NCI-H1092 treated with DMSO at 0.1 percent for 48 hours (cell line): ENCODE results near the gene ADAMTS19.
"Not testable (repeated sequence)": the region's sequence is repeated elsewhere in the genome, so short reads cannot be mapped to it uniquely, and the experiment has no call there.

Source experiments
- DNase-seq: peaks from one replicate; lab custom pipeline; 2025; lab: John Stamatoyannopoulos, UW

The ADAMTS19 gene

DNA sequence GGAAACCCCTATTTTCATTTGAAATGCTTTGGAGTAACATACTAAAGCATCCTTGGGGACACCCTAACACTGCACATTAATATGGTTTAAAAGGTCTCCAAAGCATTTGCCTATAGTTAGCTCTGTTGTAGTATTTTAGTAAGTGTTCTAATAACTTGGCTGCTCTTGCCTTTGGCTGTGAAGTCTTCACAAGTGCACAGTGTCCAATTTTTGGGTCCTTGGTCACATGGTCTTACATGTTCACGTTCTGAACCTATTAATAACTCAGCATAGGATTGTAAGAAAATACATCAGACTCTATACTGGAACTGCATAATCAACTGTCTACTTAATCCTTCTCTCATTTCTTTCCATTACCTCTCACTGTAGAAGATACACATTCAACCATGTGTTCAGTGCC is 17.4 kb downstream of the ADAMTS19 start:
- no peak for DNase-seq

DNA sequence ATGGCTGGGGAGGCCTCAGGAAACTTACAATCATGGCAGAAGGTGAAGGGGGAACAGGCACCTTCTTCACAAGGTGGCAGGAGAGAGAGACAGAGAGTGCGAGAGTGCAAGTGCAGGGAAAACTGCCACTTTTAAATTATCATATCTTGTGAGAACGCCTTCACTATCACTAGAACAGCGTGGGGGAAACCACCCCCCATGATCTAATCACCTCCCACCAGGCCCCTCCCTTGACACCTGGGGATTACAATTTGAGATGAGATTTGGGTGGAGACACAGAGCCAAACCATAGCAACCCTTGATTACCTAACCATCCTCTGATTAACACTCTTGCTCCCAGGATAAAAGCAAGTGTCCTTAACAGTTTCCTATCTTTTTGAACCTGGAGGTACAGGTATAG is 21.1 kb downstream of the ADAMTS19 start:
- DNase-seq = no peak

DNA sequence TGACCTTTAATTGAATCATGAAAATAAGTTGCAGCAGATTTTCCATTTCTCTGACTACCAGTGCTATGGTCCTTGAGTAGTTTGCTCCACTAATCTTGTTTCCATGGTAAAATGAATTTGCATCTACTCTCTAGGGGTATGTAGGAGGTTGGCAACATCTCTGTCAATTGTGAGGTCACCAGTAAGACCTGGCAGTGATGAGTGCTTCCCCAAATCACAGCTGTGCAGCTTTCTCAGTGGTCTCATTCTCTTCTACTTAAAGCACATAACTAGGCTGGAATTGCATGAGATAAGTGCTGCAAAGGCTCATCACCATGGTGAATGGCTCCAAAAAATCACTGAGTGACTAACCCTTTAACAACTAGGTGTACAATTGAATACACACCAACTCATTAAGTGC is 36.3 kb downstream of the ADAMTS19 start:
- DNase-seq = no peak

DNA sequence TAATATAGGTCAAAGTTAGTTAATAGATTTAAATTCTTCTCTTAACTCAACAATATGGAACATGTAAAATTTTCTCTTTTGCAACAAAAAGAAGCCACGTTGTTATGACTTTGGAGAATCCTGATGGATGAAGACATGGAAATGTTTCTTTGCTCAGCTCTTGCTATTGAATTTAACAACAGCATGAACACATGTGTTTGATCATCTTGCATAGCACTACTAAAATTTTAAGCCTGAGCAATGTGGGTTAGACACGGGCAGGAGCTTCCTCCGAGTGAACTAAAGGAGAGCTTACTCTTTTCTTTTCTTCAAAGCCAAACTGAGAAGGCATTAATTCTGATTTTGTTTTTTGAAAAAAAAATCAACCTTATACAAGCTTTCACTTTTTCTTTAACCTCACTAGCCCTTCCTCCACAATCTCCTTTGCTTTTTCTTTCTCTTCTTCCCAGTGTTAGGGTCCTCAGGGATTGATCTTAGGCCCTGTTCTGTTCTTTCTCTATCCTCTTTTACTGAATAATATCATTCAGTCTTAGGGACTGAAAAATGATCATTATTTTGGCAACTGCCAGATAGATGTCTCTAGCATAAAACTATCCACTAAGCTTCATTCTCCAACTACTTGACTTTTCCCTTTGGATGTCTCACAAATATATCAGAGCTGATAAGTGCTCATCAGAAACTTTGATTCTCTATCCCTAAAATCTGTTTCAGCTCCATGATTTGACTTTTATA is 36.9 kb downstream of the ADAMTS19 start:
- DNase-seq = no peak

DNA sequence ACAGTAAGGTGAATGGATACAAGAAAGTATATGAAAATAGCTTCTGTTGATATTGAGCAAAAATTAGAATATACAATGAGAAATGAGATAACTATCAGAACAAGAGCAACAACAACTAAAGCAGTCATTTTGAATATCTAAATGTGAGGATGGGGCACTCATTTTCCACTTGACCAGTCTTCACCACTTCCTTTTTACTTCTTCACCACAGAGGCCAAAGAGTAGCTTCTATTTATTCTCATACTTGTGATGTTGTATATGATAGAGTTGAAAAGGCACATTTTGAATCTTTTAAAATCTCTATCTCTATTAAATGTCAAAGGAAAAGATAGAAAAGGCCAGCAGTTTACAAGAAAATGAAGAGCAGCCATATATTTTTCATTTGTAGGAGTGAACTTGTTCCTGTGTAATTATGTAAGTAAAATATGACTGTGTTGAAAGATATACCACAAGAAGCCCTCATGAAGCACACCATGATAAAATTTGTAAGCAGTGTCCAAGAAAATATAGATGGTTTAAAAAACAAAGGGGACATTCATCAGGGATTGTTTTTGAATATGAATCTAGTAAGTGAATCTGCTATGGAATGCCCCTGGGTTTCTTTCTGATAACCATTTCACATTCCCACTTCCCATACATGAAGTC is 39.2 kb downstream of the ADAMTS19 start:
- DNase-seq = no peak

DNA sequence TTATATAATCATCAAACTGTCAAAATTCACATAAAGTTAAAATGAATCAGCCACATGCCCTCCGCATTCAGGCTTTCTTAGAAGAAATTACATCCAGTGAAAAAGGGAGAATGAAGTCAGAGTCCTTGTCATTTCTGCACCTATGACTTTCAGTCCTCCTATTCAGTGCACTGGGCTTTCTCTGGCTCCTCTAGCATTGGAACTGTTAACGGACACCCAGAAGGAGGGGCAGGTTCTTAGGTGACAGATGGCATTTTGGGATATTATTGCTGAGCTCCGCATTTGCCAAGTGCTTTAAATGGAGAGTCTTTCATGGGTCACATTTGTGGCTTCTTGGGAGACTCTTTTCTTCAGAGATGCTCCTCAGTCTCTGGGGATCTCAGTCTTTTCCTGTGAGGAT is 40.0 kb downstream of the ADAMTS19 start:
- no peak for DNase-seq

DNA sequence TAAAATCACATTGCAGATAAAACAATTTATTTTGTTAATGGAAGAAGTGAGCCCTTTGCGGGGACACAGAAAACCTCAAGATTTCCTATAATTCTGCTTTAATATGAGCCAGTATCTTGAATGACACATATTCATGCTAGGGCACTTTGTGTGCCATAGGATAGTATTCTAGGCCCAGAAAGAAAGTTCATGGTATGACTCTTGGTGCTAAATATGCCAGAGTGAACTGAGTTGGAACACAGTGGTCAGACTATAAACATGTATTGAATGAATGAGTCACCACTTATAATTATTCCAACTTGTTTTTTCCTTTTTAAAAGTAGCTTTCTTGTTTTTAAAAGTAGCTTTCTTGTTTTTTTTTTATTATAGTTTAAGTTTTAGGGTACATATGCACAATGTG is 46.0 kb downstream of the ADAMTS19 start:
- no peak for DNase-seq

DNA sequence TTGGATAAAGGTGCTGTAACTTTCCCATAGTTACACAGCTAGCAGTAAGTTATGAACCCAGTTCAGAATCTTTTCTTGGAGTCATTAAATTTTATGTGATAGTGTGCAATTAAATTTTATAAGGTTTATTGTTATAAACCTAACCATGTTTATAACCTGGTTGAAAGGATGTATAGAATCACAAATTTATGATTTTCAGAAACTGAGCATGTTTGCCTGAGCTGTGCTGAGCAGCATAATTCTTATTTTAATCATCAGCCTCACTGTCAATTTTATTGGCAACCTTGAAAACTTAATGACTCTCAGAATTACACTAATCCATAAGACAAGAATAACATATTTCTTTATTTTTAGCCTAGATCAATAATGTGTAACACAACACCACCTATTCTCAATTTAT is 46.9 kb downstream of the ADAMTS19 start:
- DNase-seq = no peak

DNA sequence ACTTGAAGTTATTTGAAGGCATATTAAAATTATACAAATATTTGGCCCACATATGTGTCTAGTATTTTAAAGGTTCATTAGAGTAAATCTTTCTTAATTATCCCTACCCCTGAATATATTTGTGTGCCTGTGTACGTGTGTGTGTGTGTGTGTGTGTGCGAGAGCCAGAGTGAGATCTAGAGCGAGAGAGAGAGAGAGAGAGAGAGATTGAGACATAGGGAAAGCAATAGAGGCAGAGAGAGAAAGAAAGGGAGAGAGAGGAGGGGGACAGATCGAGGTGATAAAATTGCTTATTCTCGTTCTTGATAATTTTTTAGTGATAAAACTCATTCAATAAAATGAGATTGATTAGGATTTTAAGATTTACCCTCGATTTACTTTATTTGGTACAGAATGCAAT is 47.4 kb downstream of the ADAMTS19 start:
- no peak for DNase-seq

DNA sequence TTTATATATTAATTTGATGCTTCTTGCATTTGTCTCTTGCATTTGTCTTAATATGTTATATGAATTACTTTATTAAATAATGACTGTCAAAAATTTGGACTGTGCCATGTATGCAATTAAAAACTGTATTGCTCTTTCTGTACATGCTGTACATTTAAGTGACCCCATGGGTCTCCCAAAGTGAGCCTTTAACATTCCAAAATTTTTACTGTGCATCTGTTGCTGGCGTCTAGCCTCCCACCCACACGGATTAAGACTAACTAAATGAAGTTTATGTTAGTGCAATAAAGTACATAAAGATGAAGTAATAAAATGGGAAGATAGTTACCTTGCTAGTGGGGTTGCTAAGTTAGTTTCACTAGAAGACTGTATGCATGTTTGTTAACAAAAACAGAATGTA is 48.5 kb downstream of the ADAMTS19 start:
- no peak for DNase-seq

DNA sequence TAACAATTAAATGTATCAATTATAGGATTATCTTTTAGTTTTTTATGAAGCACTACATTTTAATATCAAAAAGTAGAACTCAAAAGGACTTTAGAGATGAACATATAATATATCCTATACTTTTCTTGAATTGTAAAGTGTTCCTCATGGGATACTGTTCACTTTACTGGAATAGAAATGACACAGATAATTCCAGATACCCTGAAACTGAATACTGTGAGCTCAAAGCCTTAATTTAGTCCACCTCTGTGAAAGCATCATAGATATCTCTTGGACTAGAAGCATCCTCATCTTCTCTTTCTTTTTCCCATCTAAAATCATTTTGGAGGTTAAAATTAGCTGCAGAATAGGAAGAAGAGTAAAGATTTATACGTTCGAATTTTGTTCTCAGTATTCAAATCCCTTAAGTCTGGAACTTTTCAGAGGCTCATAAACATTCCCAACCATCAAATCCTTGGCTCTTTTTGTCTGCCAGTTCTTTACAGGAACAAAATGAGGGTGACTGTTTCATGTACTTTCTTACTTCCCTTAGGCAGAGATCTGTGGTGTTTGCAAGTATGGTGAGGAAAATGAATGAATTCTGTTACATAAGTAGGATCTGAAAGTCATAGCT is 49.4 kb downstream of the ADAMTS19 start:
- no peak for DNase-seq

DNA sequence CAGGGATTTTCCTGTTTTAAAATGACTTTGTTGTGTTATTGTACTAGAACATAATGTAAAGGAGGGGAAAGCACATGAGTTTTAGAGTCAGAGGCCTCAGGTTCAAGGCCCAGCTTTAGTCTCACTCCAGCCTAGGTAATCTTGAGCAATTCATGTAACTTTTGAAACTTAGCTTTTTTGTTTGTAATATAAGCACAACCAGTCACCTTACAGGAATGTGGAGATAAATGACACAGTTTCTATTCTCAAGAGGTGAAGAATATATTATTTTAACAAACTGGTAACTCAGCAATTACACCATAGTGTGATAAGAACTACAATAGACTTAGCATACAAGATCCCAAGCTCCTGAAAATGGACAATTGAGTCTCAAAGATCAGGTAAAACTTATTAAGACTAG is 51.2 kb downstream of the ADAMTS19 start:
- DNase-seq = no peak

DNA sequence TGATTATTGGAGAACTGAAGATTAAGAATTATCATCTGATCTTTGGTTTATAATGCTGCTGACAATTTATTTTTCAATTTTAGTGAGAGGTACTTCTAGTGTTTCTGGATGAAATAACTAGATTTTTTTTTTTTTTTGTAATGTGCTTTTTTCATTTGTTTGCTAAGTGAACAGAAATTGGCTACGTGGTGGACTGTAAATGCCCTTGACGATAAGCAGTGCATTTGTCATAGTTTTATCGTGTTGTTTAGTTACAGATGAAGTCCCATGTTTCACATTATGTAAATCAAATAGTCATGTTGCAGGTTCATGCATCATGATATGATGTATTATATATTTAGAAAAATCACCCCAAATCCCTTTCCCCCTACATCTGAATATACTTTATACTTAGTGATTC is 81.0 kb downstream of the ADAMTS19 start:
- DNase-seq = no peak

DNA sequence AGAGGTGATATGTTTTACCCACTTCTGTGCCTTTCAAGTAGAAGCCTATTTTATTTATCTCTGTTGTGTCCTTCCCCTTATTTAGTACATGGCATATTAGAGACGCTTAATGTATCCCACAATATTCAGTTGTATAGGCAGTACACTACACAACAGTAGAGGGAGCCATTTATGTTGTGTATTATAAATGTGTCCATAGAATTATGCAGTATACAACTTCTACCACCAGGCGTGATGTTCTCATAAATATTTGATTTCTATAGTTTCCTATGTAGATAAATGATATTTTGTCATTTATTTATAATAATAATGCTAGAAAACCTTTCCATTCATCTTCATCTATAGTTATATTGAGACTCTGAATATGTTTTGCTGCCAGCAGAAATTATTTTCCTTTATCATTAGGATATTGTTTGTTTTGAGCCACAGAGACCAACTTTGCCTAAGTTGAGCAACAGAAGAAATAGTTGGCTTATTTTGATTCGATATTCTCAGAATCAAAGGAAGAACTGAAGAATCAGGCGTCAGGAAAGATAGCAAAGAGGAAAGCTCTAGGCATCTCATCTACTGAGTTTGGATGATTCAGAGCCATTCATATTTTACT is 81.7 kb downstream of the ADAMTS19 start:
- no peak for DNase-seq

DNA sequence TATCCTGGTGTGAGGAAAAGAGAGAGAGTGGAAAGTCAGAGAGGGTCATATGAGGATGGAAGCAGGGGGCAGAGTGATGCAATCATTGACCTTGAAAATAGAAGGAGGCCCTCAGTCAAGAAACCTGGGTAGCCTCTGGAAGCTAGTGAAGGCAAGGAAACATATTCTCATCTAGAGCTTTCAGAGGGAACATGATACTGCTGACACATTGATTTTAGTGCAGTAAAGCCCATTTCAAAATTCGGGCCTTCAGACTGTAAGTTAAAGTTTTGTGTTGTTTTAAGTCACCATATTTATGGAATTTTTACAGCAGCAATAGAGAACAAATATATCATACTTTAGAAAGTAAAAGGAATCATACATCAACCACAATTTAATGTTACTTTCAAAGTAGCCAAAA is 87.0 kb downstream of the ADAMTS19 start:
- DNase-seq = no peak

DNA sequence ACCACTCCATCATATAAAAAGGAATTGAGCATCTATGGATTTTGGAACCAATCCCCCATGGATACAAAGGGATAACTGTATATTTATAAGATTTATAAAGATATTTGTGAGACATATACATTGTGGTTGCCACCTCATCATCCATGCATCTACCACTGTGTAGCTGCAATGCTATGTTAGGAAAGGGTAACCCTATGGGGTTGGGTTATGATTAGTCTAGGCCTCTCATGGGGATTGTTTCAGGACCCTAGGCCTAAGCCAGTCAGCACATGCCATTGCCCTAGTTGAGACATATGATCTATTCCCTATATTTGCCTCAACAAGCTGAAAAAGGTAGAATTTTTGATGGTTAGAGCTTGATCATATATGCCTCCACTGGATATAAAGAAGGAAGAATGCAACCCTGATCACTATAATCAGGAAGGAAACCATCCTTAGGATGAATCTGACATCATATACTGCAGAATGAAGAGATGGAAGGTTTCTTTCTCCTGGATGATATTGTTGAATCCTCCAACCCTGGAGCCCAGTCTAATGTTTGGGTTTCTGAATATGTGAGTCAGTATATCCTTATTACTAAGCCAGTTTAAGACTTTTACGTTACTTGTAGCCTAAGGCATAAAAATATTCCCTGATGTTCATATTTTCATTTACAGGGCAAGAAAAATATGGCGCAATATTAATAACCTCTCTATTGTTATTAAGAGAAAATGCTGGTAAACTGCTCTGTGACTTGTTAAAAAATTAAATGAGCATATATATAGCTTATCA is 94.2 kb downstream of the ADAMTS19 start:
- no peak for DNase-seq

DNA sequence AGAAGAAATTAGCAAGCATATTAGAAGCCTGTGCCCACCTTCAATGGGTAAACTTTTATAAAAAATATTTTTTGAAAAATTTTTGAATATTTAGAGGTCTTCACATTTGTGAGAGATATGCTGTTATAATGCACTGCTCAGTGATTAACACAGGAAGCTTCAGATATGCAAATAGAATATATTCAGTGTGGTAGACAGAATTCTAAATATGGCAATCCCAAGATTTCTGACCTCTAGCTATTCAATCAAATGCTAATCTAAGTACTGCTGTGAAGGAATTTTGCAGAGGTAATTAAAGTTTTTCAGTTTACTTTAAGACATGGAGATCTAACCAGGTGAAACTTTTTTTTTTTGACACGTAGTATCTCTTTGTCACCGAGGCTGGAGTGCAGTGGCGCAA is 103.5 kb downstream of the ADAMTS19 start:
- DNase-seq = no peak

DNA sequence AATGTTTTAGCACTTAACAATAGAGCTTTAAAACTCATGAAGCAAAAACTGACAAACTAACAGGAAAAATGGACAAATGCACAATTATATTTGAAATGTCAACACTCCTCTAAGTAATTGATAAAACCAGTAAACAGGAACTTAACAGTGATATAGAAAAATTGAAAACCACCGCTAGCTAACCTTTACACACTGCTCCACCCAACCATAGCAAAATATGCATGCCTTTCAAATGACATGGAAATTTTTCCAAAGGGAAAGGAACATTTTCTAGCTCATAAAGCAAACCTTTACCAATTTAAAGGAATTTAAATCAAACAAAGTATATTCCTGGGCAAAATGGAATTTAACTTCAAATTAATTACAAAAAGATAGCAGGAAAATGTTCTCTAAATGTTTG is 109.2 kb downstream of the ADAMTS19 start:
- no peak for DNase-seq

DNA sequence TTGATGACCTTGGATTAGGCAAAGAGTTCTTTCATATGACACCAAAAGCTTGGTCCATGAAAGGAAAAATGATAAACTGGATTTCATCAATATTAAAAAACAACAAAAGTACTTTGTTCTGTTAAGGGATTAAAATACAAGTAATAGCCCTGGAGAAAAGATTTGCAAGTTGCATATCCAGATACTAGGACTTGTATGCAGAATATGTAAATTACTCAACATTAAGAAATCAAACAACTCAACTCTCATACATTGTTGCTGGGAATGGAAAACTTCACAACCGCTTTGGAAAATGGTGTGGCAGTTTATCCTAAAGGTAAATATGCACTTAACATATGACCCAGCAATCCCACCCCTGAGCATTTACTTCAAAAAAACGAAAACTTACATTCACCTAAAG is 112.0 kb downstream of the ADAMTS19 start:
- no peak for DNase-seq

DNA sequence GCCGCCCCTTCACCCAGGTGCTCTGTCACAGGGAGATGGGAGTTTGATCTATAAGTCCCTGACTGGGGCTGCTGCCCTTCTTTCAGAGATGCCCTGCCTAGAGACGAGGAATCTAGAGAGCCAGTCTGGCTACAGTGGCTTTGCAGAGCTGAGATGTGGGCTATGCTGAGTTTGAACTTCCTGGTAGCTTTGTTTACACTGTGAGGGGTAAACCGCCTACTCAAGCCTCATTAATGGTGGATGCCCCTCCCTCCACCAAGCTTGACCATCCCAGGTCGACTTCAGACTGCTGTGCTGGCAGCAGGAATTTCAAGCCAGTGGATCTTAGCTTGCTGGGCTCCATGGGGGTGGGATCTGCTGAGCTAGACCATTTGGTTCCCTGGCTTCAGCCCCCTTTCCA is 124.4 kb downstream of the ADAMTS19 start:
- not testable (repeated sequence) for DNase-seq

DNA sequence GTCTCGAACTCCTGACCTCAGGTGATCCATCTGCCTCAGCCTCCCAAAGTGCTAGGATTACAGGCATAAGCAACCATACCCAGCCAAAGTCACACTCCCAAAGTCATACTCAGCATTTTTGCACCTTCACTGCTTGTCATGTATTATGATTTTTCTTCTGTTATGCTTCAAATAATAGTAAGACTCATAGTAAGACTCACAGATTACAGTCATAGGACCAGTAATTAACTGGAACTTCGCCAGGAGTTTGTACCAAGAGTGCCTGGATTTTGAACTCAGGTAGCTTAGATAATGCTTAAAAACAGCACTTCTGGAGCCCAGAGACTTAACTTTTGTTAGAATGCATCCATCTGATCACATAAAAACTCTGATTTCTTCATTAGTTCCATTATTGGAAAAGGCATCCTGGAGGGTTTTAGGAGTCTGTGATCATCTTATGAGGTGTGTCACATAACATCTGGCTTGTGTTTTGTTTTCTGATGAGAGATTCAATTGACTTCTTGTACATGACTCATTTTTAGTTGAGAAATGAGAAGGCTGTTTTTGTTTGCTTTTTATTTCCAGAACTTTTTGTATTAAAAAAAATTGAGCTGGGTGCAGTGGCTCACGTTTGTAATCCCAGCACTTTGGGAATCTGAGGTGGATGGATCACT is 131.5 kb downstream of the ADAMTS19 start:
- DNase-seq = no peak

DNA sequence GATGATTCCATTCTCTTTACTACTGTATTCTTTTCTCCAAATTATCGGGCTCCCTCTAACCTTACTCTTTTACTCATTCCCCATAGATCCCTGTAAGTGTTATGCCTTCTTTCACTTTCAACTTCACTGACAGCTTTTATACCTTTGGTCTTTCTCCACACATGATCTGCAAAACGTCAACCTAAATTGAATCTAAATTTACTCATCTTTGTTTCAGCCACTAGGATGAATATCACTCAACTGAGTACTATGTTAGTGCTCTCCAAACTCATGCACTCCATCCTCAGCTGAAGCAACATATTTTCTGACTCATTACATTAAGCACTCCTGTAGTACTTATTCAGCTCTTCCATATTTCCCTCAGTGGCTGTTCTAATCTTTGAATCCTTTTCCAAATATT is 133.4 kb downstream of the ADAMTS19 start:
- no peak for DNase-seq
